Caco-2 (cell line): ENCODE results near the gene COL6A3. TPM values are rescaled to one million over a fixed set of nuclear protein-coding genes. Genes with fewer than 3 reads are reported as not detected.

Experiments
- BruUV-seq: library from RNA; stranded (reverse); fragments of 400-500 nt; replicated peaks from 2 replicates; lab custom pipeline; 2021; lab: Mats Ljungman, UMichigan
- CTCF ChIA-PET: fragments of 300-600 bp; sonication (Branson Sonifier 250); formaldehyde crosslinking; loops from one replicate; lab custom pipeline; 2022; ENCODE audit warnings: antibody characterized with exemption; lab: Charles Lee
- POLR2A ChIA-PET: fragments of 300-600 bp; sonication (Branson Sonifier 250); formaldehyde crosslinking; loops from one replicate; lab custom pipeline; 2022; ENCODE audit warnings: antibody characterized with exemption; lab: Charles Lee
- DNase-seq, 2 experiments: peaks; one replicate each; pipeline versions ENCODE4 v3.0.0 to v3.0.0-alpha.2; 2020 to 2022
- H3K27me3 ChIP-seq: replicated peaks from 2 replicates; pipeline ENCODE4 v1.6.0; 2011; ENCODE audit warnings: low read length; ENCODE audit not compliant: control insufficient read depth, insufficient read depth
- H3K36me3 ChIP-seq: 2 replicates; pipeline ENCODE4 v1.5.1; 2011; ENCODE audit warnings: low read length; ENCODE audit not compliant: control insufficient read depth, insufficient read depth
- H3K4me1 ChIP-seq: fragments of 250-450 bp; sonication (Bioruptor Pico); 2 replicates; pipeline ENCODE4 v1.5.1; 2020; ENCODE audit warnings: mild to moderate bottlenecking
- H3K4me3 ChIP-seq: 2 replicates; pipeline ENCODE4 v1.5.1; 2011; ENCODE audit warnings: low read depth, mild to moderate bottlenecking, control low read depth, low read length
- H3K9me3 ChIP-seq: fragments of 250-450 bp; sonication (Bioruptor Pico); 2 replicates; pipeline ENCODE4 v1.5.1; 2020; ENCODE audit warnings: mild to moderate bottlenecking, moderate library complexity
- H3K27ac Mint-ChIP-seq: one replicate; pipeline ENCODE4 v1.8.0; 2022; ENCODE audit warnings: mixed read lengths; ENCODE audit not compliant: unreplicated experiment
- H3K27me3 Mint-ChIP-seq: one replicate; pipeline ENCODE4 v1.8.0; 2022; ENCODE audit warnings: mixed read lengths; ENCODE audit not compliant: insufficient read depth, unreplicated experiment
- H3K36me3 Mint-ChIP-seq: one replicate; pipeline ENCODE4 v1.8.0; 2022; ENCODE audit warnings: mild to moderate bottlenecking, mixed read lengths; ENCODE audit not compliant: insufficient read depth, unreplicated experiment
- H3K4me1 Mint-ChIP-seq: one replicate; pipeline ENCODE4 v1.8.0; 2022; ENCODE audit warnings: low read depth, mixed read lengths; ENCODE audit not compliant: unreplicated experiment
- H3K4me3 Mint-ChIP-seq: one replicate; pipeline ENCODE4 v1.8.0; 2022; ENCODE audit warnings: mild to moderate bottlenecking, moderate library complexity, mixed read lengths; ENCODE audit not compliant: unreplicated experiment
- H3K9me3 Mint-ChIP-seq: one replicate; pipeline ENCODE4 v1.8.0; 2022; ENCODE audit warnings: mixed read lengths; ENCODE audit not compliant: unreplicated experiment
- intact Hi-C: fragments of 100-400 bp; cut with micrococcal nuclease; formaldehyde crosslinking; loops from one replicate; pipeline ENCODE4 v1.10.0; 2022; ENCODE audit not compliant: unreplicated experiment
- total RNA-seq: library from RNA; stranded (reverse); gene quantifications from 2 replicates; pipeline ENCODE4 v1.2.3, GENCODE V29; 2022
- TF ChIP-seq, protein P1 (sequence below), 2 experiments: fragments of 200-600 bp in 1 of 2; IDR thresholded peaks; 1 replicate in 1 of 2; 2 replicates in 1 of 2; pipeline versions ENCODE4 v1.5.1 to v1.8.0; 2011 to 2022; ENCODE audit warnings: antibody characterized with exemption in 1 of 2, control low read depth in 1 of 2, inconsistent platforms in 1 of 2, low read depth in 1 of 2, low read length in 1 of 2, mild to moderate bottlenecking in 1 of 2, moderate library complexity in 1 of 2; ENCODE audit not compliant: insufficient read depth in 1 of 2, severe bottlenecking in 1 of 2, unreplicated experiment in 1 of 2

Gene COL6A3
- total RNA-seq, 1 experiment from 2014 or later: 0.73 TPM

DNA sequence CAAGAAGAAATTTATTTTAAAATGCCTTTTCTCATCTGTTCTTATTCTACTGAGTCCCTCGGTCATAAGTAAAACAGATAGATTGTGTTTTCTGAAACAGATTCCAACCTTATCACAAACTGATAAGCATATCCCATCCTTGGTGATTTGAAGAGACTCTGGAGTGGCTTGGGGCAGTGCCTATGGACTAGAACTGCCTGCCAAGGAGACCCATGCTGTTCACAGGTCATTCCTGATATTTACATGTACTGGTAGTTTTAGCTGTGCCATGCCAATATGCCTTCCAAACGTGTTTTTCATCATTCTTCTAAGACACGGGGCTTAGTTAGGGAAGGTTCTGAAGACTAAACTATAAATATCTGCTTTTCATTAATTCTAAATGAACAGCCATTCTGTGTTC, 11.4 kb upstream of the COL6A3 start:
- no peaks in the 10 kb centered on the region for H3K9me3 ChIP-seq
- no peak overlapping the region for H3K4me3 ChIP-seq
- Mint-ChIP-seq H3K4me1 (no peaks in the 10 kb centered on the region), H3K27me3 (peaks cover 10% of the 10 kb centered on the region), H3K36me3 (no peaks in the 10 kb centered on the region), H3K9me3 (peaks cover 9% of the 10 kb centered on the region), H3K4me3 (no peak overlapping the region), H3K27ac (no peak overlapping the region)
- no peaks in the 10 kb centered on the region for H3K27me3 ChIP-seq
- CTCF ChIA-PET: no interaction called here
- no peak for DNase-seq
- H3K36me3 ChIP-seq: no peaks in the 10 kb centered on the region
- TF ChIP-seq, protein P1, sequence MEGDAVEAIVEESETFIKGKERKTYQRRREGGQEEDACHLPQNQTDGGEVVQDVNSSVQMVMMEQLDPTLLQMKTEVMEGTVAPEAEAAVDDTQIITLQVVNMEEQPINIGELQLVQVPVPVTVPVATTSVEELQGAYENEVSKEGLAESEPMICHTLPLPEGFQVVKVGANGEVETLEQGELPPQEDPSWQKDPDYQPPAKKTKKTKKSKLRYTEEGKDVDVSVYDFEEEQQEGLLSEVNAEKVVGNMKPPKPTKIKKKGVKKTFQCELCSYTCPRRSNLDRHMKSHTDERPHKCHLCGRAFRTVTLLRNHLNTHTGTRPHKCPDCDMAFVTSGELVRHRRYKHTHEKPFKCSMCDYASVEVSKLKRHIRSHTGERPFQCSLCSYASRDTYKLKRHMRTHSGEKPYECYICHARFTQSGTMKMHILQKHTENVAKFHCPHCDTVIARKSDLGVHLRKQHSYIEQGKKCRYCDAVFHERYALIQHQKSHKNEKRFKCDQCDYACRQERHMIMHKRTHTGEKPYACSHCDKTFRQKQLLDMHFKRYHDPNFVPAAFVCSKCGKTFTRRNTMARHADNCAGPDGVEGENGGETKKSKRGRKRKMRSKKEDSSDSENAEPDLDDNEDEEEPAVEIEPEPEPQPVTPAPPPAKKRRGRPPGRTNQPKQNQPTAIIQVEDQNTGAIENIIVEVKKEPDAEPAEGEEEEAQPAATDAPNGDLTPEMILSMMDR (IDR thresholded peaks at IDR 0.05; ENCODE audit: insufficient read depth in 1 of 2, low read depth in 1 of 2, low read length in 1 of 2, severe bottlenecking in 1 of 2, unreplicated experiment in 1 of 2): no peak
- intact Hi-C loops: no loop called here
- POLR2A ChIA-PET: no interaction called here
- no TSS peak for BruUV-seq
- no peaks in the 10 kb centered on the region for H3K4me1 ChIP-seq

DNA sequence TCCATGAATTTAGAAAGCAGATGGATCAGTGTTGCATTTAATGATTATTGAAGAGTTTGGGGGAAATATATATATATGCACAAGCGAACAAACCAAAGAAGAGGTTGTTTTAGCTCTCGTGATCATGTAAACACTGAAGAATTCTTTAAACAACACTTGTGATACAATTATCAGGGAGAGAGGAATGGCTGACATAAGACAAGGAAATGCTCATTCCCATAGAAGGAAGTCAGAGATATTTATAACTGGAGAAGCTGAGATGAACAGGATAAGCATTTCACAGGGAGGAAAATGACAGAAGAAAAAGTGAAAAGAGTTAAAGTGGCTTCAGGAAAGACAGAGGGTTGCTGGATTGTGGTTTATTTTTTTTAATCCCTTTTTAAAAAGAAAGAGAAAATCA, 10.6 kb upstream of the COL6A3 start:
- Histone ChIP-seq H3K4me1 (no peaks in the 10 kb centered on the region), H3K27me3 (no peaks in the 10 kb centered on the region), H3K4me3 (no peak overlapping the region), H3K9me3 (no peaks in the 10 kb centered on the region), H3K36me3 (no peaks in the 10 kb centered on the region)
- no peak for DNase-seq
- intact Hi-C loops: no loop called here
- Mint-ChIP-seq H3K27ac (no peak overlapping the region), H3K27me3 (peaks cover 10% of the 10 kb centered on the region), H3K9me3 (peaks cover 9% of the 10 kb centered on the region), H3K4me1 (no peaks in the 10 kb centered on the region), H3K36me3 (no peaks in the 10 kb centered on the region), H3K4me3 (no peak overlapping the region)
- POLR2A ChIA-PET: no interaction called here
- CTCF ChIA-PET: no interaction called here
- no TSS peak for BruUV-seq
- TF ChIP-seq, protein P1 (IDR thresholded peaks at IDR 0.05; ENCODE audit: insufficient read depth in 1 of 2, low read depth in 1 of 2, low read length in 1 of 2, severe bottlenecking in 1 of 2, unreplicated experiment in 1 of 2): no peak

DNA sequence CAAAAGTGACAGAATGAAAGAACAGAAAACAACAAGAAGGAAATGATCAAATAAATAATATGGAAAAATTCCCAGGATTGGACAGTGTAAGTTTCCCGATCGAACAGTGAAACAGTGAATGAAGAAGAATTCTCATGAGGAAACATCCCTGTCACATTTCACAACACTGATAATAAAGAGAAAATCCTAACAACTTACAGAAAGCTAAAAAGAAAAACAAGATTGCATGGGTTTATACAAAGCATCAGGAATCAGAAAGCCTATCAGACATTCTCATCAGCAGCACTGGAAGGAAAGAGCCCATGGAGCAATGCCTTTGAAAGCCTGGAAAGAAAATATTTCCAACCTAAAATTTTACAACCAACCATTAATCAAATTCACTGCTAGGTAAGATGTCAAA, 9.9 kb upstream of the COL6A3 start:
- no peak overlapping the region for H3K4me3 ChIP-seq
- intact Hi-C loops: no loop called here
- POLR2A ChIA-PET: no interaction called here

More for the DNA sequence above, 9.9 kb upstream of the COL6A3 start:
- H3K9me3 Mint-ChIP-seq: peaks cover 9% of the 10 kb centered on the region
- Histone ChIP-seq H3K4me1 (no peaks in the 10 kb centered on the region), H3K27me3 (no peaks in the 10 kb centered on the region), H3K9me3 (no peaks in the 10 kb centered on the region), H3K36me3 (no peaks in the 10 kb centered on the region)
- TF ChIP-seq, protein P1 (IDR thresholded peaks at IDR 0.05; ENCODE audit: insufficient read depth in 1 of 2, low read depth in 1 of 2, low read length in 1 of 2, severe bottlenecking in 1 of 2, unreplicated experiment in 1 of 2): no peak
- H3K36me3 Mint-ChIP-seq: no peaks in the 10 kb centered on the region
- H3K4me1 Mint-ChIP-seq: no peaks in the 10 kb centered on the region
- BruUV-seq: no TSS peak
- no peak for DNase-seq
- CTCF ChIA-PET: no interaction called here
- H3K27ac Mint-ChIP-seq: no peak overlapping the region
- H3K27me3 Mint-ChIP-seq: peaks cover 14% of the 10 kb centered on the region
- no peak overlapping the region for H3K4me3 Mint-ChIP-seq
